OCI-LY1 (cell line): ENCODE results near the gene PLD1.

Experiments used
- H2AFZ ChIP-seq: fragments of 200-600 bp; sonication (generic), shearing (Covaris generic); 2 replicates; pipeline ENCODE4 v1.6.0; 2014; ENCODE audit warnings: antibody characterized with exemption, mild to moderate bottlenecking, low read length
- H3F3A ChIP-seq: fragments of 200-600 bp; sonication (generic), shearing (Covaris generic); 2 replicates; pipeline ENCODE4 v1.6.0; 2014; ENCODE audit warnings: mild to moderate bottlenecking, antibody characterized with exemption, low read length, moderate library complexity; ENCODE audit not compliant: insufficient read depth
- H3K27ac ChIP-seq: fragments of 200-600 bp; sonication (generic); 2 replicates; pipeline ENCODE4 v1.5.1; 2014; ENCODE audit warnings: low read length, mixed run types, mild to moderate bottlenecking, low read depth; ENCODE audit not compliant: poor library complexity, severe bottlenecking
- H3K27me3 ChIP-seq: fragments of 200-600 bp; sonication (generic); 2 replicates; pipeline ENCODE4 v1.6.0; 2014; ENCODE audit warnings: antibody characterized with exemption, mild to moderate bottlenecking, low read length, moderate library complexity; ENCODE audit not compliant: insufficient read depth
- H3K36me3 ChIP-seq: fragments of 200-600 bp; sonication (generic); 2 replicates; pipeline ENCODE4 v1.6.1; 2014; ENCODE audit warnings: mild to moderate bottlenecking, antibody characterized with exemption, low read length, moderate library complexity, mixed read lengths; ENCODE audit not compliant: insufficient read depth
- H3K4me1 ChIP-seq: fragments of 200-600 bp; sonication (generic); 2 replicates; pipeline ENCODE4 v1.5.1; 2014; ENCODE audit warnings: mild to moderate bottlenecking, low read length, moderate library complexity; ENCODE audit not compliant: insufficient read depth, severe bottlenecking
- H3K4me2 ChIP-seq: fragments of 200-600 bp; sonication (generic), shearing (Covaris generic); 2 replicates; pipeline ENCODE4 v1.6.1; 2014; ENCODE audit warnings: low read length
- H3K4me3 ChIP-seq: fragments of 200-600 bp; sonication (generic); 2 replicates; pipeline ENCODE4 v1.5.1; 2014; ENCODE audit warnings: low read length, low read depth, mild to moderate bottlenecking, mixed read lengths; ENCODE audit not compliant: poor library complexity, severe bottlenecking
- H3K79me2 ChIP-seq: fragments of 200-600 bp; shearing (Covaris generic); 2 replicates; pipeline ENCODE4 v1.6.1; 2016; ENCODE audit warnings: mixed run types, low read length, mixed read lengths; ENCODE audit not compliant: insufficient read depth
- H3K9ac ChIP-seq: fragments of 200-600 bp; sonication (generic), shearing (Covaris generic); 2 replicates; pipeline ENCODE4 v1.6.1; 2014; ENCODE audit warnings: mild to moderate bottlenecking, low read length, mixed read lengths
- H3K9me2 ChIP-seq: fragments of 200-600 bp; sonication (generic), shearing (Covaris generic); 2 replicates; pipeline ENCODE4 v1.6.1; 2014; ENCODE audit warnings: low read depth, mild to moderate bottlenecking, low read length, mixed read lengths
- H3K9me3 ChIP-seq: fragments of 200-600 bp; shearing (Covaris generic); 2 replicates; pipeline ENCODE4 v1.6.1; 2014; ENCODE audit warnings: low read length, mixed read lengths
- H4K20me1 ChIP-seq: fragments of 200-600 bp; sonication (generic), shearing (Covaris generic); 2 replicates; pipeline ENCODE4 v1.6.0; 2016; ENCODE audit warnings: mild to moderate bottlenecking, low read length; ENCODE audit not compliant: insufficient read depth
- CTCF ChIP-seq: fragments of 200-600 bp; sonication (generic), shearing (Covaris generic); IDR thresholded peaks from 2 replicates; pipeline ENCODE4 v1.5.1; 2017; ENCODE audit warnings: mild to moderate bottlenecking, antibody characterized with exemption, low read length, moderate library complexity, mixed read lengths
- EZH2 ChIP-seq: fragments of 200-600 bp; sonication (generic), shearing (Covaris generic); IDR thresholded peaks from 2 replicates; pipeline ENCODE4 v1.8.0; 2017; ENCODE audit warnings: borderline replicate concordance, mixed run types, mild to moderate bottlenecking, antibody characterized with exemption, low read length, moderate library complexity, mixed read lengths

The PLD1 gene

DNA sequence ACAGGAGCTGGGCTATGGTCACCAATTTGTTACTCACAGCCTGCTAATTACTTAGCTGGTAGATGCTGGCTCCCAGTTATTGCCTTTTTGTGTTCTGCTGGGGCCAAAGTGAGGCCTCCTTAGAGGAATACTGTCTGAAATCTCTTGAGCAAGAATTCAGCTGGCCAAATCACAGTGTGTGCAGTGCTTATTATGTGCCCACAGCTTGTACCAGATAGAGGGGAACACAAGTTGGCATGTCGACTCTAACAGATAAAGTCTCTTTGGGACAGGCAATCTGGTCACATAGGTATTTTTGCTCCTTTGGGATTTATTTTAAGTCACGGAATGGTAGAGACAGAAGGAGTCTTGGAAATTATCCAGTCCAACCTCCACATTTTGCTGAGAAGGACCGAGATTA lies 26.6 kb upstream of the PLD1 start:
- H3K4me1 ChIP-seq = no peaks in the 10 kb centered on the region
- no peak overlapping the region for H3K9ac ChIP-seq
- no peaks in the 10 kb centered on the region for H3K27me3 ChIP-seq
- no peaks in the 10 kb centered on the region for H4K20me1 ChIP-seq
- H3K9me3 ChIP-seq = no peaks in the 10 kb centered on the region
- no peaks in the 10 kb centered on the region for H3K79me2 ChIP-seq
- no peak overlapping the region for H3K27ac ChIP-seq
- no peak overlapping the region for H3K4me3 ChIP-seq
- H3K4me2 ChIP-seq = no peak overlapping the region
- H3K9me2 ChIP-seq = no peaks in the 10 kb centered on the region
- H2AFZ ChIP-seq = no peak overlapping the region
- H3K36me3 ChIP-seq = no peaks in the 10 kb centered on the region
- H3F3A ChIP-seq = no peaks in the 10 kb centered on the region
- TF ChIP-seq EZH2 (no peak), CTCF (no peak)

DNA sequence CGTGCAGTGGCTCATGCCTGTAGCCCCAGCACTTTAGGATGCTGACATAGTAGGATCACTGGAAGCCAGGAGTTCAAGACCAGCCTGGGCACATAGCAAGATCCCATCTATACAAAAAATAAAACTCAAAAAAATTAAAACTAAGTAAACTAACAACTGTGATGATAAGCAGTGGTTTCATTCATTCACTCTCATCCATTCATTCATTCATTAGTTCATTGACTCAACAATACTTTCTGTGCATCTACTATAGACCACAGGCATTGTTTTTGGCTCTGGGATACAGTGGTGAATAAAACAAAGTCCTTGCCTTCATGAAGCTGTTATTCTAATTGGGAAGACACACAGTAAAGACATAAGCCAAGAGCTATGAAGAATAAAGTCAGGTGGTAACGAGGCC lies 25.3 kb upstream of the PLD1 start:
- Histone ChIP-seq H2AFZ (no peak overlapping the region), H3K9me2 (no peaks in the 10 kb centered on the region), H3K9ac (no peak overlapping the region), H3K4me3 (no peak overlapping the region), H3K79me2 (no peaks in the 10 kb centered on the region), H3F3A (no peaks in the 10 kb centered on the region), H3K36me3 (no peaks in the 10 kb centered on the region), H3K9me3 (no peaks in the 10 kb centered on the region), H3K4me2 (no peak overlapping the region), H3K27ac (no peak overlapping the region), H3K4me1 (no peaks in the 10 kb centered on the region), H4K20me1 (no peaks in the 10 kb centered on the region), H3K27me3 (no peaks in the 10 kb centered on the region)
- TF ChIP-seq EZH2 = no peak
- TF ChIP-seq CTCF = no peak

DNA sequence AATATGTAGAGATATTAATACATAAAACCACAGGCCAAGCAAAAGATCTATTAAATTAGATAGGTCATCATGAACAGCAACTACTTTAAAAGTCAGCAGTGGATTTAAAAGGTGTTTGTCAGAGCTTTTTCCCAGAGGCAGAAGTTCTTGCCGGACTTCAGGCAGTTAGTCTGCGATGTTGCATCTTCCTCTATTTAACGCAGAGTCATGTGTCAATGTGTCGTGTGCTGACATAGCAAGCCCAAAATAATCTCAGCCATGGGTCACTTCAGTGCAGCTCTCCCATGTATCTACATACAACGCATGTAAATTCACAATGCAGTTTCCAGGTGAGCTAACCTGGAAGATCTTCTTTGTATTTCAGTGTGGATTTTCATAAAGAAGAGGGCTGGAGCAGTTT lies 24.8 kb upstream of the PLD1 start:
- H3K27me3 ChIP-seq = no peaks in the 10 kb centered on the region
- no peak for TF ChIP-seq EZH2
- TF ChIP-seq CTCF = no peak
- no peaks in the 10 kb centered on the region for H3K79me2 ChIP-seq

More for the DNA sequence above, 24.8 kb upstream of the PLD1 start:
- no peaks in the 10 kb centered on the region for H4K20me1 ChIP-seq
- no peak overlapping the region for H3K9ac ChIP-seq
- no peak overlapping the region for H3K27ac ChIP-seq
- H3K4me2 ChIP-seq = no peak overlapping the region
- no peaks in the 10 kb centered on the region for H3K9me2 ChIP-seq
- H3K4me3 ChIP-seq = no peak overlapping the region
- H3K9me3 ChIP-seq = no peaks in the 10 kb centered on the region
- no peaks in the 10 kb centered on the region for H3F3A ChIP-seq
- H3K36me3 ChIP-seq = no peaks in the 10 kb centered on the region
- H2AFZ ChIP-seq = no peak overlapping the region
- no peaks in the 10 kb centered on the region for H3K4me1 ChIP-seq
